HG03066 (cell line): Measurements from ENCODE around the gene MCRS1.
"Not testable (repeated sequence)": the region's sequence is repeated elsewhere in the genome, so short reads cannot be mapped to it uniquely, and the experiment has no call there.

ENCODE experiments used
- ATAC-seq: cut with Tn5 transposase; IDR thresholded peaks from one replicate; pipeline ENCODE4 v1.9.1; 2021; ENCODE audit warnings: low read depth; ENCODE audit not compliant: unreplicated experiment

The MCRS1 gene

DNA sequence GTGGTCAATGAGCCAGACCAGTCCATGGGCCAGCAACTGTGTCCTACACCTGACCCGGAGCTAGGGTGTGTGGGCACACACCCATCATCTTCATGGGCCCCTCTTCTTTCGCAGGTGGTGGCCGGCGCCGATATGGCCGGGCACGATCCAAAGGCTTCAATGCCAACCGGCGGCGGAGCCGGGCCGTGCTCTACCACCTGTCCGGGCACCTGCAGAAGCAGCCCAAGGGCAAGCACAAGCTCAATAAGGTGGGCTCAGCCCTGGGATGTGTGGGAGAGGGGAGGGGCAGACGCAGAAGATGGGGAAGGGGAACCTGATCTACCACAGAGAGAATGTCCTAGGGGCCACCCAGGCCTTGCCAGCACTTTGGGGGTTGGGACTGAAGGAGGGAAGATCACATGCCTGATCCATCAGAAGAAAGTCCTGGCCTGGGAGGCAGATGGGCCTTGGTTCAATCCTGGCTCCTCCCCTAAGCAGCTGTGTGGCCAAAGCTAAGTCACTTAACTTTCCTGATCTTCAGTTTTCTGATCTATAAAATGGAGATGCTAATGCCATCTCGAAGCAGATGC, 25.3 kb downstream of the MCRS1 start:
- no peak for ATAC-seq

DNA sequence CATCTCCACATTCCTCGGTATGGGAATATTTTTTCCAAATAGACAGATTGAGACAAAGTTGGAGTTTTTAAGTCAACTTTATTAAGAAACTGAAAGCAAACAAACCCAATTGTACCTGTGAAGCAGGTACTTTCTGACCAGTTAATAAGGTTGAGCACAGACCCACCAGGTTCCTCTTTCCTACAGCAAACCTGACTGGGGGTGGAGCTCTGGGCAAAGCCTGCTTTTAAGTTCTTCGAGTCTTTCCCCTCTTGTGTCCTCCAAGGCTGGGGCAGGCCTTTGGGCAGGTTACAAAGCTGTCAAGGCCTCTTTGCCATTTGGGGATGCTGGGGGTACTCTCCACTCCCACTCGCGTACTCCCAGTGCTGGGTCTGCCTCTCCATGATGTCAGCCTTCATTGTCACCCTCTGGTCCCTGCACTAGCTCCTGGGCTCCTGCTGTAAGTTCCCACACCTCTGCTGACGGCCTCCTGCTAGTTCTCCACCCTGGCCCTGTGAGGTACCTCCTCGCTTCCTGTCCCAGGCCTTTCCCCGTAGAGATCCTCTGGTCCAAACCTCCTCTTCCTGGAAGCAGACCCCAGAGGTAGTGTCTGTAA, 25.9 kb downstream of the MCRS1 start:
- no peak for ATAC-seq

DNA sequence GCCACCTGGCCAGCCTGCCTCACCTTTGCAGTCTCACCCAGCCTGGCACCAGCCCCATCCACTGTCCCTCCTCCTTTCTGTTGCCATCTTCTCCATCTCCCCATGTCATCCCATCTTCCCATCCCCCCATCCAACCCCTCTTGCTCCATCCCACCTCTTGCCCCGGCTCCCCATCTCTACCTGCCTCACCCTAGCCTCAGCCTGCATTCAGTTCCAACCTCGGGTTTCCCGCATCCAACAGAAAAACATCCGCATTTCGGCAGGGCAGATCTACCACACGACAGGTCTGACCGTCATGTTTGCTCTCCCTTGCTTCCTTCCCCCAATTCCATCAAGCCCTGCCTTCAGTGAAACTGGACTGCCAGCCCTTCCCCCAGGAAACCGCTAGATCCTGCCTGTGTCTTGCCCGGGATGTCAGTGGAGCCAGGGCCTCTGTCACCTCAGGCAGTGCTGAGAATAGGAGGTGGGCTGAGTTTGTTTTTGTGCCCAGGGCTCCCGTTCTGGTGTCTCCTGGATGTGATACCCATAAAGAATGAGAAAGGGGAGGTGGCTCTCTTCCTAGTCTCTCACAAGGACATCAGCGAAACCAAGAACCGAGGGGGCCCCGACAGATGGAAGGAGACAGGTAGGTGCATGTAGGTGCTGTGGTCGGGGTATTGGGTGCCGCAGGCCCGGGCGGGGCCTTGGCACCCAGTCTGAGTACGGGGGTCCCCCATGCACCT, 26.6 kb downstream of the MCRS1 start:
- ATAC-seq, result no peak

DNA sequence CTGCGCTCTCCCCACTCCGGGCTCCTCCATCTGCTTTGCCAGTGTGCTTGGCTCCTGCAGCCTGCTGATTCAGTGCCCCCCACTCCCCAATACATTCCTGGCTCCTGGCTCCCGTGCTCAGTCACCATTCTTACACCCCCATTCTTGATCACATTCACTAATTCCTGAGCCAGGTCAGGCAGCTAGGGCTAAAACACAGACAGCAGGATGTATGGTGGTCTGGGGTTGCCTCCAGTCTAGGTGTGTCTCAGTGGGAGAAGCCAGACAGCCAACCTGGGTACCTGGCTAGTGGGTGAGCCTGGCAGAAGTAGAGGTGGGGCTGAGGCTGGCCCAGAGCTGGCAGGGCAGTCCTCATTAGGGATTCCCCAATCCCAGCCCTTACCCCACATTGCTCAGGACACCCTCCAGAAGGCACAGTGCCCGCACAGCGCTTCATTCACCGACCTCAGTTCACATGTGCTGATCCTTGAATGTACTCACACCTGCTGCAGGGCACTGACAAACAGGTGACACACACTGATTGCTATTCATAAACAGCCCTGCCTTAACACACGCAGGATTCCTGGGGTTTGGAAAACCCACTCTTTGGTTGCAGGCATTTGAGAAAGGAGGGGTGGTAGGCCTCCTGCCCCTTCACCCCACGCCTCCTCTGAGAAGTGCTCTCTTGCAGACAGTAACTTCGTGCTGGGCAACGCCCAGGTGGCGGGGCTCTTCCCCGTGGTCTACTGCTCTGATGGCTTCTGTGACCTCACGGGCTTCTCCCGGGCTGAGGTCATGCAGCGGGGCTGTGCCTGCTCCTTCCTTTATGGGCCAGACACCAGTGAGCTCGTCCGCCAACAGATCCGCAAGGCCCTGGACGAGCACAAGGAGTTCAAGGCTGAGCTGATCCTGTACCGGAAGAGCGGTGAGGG, 27.5 kb downstream of the MCRS1 start:
- ATAC-seq, result no peak

DNA sequence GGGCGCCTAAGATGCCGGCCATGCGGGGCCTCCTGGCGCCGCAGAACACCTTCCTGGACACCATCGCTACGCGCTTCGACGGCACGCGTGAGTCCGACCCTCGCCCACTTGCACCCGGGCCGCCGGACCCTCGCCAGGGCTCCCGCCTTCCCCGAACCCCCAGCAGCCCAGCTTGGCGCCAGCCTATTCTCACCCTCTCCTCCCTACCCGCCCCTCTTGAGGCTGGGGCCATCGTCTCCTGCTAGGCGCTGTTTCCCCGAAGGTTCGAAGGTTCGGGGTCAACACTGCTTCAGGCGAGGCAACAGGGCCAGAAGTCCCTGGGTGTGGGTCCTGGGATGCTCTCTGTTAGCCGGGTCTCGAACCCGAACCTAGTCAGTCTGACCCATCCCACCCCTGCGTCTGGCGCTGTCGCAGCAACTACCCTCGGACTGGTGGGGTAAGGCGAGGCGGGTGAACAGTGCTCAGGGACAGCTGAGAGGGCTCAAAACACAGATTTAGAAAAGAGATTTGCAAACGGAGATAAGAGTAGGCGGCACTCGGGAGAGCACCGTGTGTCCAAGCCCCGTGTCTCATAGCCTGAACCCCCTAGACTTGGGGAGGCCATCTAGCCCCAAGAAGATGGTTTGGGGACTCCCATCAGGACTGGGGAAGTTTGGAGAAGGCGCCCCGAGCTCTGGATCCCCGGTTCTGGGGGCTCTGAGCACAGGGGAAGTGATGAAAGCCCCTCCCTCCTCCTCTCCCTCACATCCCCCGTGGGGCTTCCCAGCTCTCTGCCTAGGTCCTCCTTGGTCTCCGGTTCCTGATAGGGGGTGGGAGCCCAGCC, 28.3 kb downstream of the MCRS1 start:
- no peak for ATAC-seq

DNA sequence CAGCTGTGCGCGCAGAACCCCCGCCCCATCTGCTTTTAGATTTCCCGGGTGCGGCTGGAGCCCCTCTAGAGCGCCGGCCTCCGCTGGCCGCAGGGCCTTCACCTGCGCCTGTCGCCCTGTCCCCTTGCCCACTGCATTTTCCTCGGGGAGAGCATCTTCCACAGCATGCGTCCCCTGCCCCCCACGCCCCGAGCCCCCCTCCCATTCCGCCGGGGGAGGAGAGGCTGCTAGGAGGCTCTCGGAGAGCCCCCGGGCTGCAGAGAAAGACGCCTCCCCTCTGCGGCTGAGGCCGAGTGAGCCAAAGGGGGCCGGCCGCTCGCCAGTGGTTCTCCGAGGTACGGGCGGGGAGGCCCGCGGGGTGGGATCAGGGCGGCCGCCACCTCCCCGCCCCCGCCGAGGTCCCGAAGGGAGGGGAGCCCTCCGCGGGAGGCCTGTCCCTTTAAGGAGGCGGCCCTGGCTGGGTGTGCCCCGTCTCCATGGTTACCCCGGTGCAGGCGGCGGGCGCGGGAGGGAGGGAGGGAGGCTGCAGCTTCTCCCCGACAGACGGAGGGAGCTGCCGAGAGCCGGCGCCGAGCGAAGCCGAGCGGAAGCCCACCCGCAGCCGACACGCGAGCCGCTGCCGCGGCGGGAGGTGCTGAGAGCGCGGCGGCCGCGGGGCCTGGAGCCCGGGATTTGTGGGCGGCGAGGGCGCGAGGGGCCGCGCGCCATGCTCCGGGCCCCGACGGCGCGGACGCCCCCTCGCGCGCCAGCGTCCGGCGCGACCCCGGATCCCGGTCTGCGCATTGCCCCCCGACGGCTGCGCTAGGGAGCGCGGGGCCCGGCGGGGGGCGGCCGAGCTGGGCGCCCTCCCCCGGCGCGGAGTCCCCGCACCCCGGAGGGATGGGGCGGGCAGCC, 29.2 kb downstream of the MCRS1 start, which contains the start of gene KCNH3:
Gene KCNH3 (plus strand): TSS at position 521 of the 894 bp plus-strand sequence. CDS start 387 bp downstream, outside the sequence.
- ATAC-seq, result no peak

DNA sequence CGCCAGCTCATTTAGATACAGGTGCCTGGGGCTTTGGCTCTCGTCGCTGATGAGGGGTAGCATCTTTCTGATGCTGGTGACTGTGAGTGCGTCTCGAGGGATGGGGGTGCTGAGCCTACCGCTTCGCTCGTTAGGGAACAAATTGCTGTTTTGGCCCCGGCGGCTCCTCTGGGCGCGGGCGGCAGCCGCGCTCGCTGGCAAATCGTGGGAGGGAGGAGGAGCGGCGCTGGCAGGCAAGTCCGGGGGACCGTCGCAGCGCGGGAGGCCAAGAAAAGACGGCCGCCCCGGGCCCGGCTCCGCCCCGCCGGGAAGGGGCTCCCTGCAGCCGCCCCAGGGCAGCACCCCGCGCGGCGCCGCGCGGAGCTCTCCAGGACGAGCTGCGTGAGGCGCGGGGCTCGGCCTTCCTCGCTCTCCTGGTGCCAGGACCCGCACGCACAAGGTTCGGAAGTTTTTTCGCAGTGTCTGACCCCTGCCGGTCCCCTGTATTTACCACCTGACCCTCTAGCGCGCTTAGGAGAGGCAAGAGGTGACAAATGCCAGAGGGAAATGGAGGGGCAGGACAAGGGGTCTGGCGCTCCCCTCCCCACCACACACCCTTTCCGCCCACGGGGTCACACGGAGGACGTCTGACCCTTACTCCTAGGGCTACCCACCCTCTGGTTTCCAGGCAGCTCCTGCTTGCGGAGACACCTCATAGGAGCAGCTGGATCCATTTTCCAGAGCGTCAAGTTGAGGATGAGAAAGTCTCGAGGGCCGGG, 30.0 kb downstream of the MCRS1 start:
- ATAC-seq, result no peak

DNA sequence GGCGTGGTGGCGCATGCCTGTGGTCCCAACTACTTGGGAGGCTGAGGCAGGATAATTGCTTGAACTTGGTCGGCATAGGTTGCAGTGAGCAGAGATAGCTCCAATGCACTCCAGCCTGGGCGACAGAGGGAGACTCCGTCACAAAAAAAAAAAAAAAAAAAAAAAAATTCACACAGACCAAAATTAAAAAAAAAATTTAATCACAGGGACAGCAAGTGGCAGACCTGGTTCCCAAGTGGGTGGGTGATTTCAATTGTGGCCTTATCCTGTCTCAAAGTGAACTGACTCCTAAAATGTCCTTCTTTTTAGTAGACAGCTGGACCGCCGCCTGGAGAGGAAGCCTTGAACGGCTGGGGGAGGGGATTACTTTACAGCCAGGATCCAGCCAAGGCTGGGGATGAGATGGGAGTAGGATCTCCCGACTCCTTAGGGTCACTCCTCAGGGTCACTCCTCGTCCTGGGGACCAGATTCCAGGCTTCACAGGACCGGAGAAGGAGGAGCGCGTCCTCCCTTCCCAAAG, 30.7 kb downstream of the MCRS1 start:
- no peak for ATAC-seq

DNA sequence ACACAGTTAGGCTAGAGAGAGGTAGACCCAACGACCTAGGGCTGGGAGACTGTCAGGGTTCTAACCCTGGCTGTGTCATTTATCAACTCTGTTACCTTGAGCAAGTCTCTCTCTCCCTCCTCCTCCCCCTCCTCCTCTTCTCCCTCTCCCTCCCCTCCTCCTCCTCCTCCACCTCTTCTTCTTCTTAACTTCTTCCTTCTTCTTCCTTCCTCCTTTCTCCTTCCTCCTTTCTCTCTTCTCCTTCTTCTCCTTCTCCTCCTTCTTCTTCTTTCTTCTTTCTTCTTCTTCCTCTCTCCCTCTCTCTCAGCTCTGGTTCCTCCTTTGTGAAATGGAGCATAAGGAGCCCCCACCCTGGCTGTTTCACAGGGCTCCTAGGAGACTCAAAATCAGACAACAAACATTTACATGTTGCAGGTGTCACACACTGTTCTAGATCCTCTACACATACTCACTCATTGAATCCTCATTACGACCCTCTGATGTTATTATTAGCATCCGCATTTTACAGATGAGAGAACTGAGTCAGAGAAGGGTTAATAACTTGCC, 31.3 kb downstream of the MCRS1 start:
- ATAC-seq, result no peak

DNA sequence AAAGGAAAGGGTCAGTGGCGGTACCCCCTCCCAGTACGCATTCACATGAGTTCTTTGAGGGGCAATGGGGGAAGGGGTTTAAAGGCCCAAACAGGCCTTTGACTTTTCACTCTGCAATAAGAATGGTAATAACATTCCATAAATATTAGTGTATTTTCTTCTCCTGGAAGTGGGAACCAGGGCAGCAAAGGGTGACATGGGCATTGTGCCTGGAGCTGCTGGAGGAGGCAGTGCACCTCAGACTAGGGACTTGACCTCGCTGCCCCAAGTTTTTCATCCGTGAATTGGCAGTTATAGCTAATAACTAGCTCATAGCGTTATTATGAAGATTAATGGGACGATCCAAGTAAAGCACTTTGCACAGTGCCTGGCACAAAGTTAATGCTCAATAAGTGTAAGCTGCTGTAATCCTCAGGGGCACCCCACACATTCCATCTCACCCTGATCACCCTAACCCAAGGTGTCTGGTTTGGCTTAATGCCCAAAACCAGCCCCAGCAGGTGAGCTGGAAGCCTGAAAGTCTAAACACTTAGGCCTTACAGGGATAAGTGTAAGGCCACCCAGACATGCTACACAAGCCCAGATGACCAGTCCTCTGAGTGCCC, 31.9 kb downstream of the MCRS1 start:
- ATAC-seq, result no peak

DNA sequence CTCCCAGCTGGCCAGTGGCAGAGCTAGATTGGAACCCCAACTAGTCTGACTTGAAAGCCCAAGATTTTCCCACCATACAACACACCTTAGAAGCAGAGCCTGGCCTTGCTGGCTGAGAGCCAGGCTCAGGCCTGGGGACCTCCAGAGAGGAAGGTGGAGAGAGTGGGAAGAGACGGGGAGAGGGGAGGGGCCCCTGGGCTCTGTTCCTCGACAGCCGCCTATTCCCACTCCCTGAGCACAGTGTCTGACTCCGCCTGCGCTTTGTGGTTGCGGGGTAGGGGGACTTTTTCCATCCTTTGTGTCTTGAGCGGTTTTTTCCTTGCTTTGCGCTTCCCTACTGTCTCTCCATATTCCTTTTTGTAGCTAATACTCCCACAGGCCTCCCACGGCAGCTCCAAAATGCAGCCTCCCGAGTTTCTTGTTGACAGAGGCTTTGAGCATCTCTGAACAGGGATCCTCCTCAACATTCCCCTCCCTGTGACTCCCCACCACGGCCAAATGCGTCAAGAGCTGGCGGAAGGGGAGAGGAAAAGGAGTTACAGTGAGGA, 33.1 kb downstream of the MCRS1 start:
- ATAC-seq, result no peak

DNA sequence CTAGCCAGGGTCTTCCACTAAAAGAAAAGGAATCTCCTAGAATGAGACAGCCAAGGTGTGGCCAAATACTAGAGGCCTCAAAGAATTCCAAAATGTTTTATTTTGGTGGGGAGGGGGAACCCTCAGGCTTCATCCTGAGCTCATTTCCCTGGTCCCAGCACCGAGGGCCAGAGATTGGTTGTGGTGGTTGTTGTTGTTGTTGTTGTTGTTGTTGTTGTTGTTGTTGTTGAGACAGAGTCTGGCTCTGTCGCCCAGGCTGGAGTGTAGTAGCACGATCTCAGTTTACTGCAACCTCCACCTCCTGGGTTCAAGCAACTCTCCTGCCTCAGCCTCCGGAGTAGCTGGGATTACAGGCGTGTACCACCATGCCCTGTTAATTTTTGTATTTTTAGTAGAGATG, 33.8 kb downstream of the MCRS1 start:
- not testable (repeated sequence) for ATAC-seq

DNA sequence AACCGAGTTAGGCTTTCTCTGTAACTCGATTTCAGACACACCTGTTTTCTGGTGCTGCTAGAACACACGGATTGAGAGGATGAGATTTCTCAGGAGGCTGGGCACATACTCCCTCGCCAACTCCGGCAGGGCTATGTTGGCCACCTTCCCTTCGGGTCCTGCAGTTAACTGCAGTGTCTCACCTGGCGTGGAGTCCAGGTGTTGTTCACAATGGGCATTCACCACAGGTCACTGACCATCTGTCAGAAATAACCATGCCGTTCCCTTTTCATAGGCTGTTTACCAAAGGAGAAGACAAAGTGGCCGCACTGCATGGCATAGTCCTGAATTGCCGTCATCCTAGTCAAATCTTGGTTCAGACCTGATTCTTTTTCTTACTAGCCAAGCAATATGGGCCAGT, 34.6 kb downstream of the MCRS1 start:
- ATAC-seq, result no peak

DNA sequence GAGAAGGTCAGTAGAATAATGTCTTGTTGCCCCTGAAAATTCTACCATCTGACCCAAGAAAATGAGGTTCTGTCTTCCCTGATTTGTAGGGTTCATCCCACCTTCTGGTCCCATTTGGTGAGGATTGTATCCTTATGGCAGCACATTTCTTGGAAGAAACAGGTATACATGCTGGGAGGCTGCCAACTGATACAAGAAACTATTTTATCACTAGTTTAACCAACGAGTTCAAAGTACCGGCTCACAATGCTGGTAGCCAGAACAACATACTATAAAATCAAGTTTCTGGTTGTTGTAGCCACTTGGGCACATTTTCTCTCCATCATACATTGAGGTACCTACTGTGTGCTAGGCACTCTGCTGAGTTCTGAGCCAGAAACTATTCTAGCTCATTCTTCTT, 36.2 kb downstream of the MCRS1 start:
- ATAC-seq, result no peak

DNA sequence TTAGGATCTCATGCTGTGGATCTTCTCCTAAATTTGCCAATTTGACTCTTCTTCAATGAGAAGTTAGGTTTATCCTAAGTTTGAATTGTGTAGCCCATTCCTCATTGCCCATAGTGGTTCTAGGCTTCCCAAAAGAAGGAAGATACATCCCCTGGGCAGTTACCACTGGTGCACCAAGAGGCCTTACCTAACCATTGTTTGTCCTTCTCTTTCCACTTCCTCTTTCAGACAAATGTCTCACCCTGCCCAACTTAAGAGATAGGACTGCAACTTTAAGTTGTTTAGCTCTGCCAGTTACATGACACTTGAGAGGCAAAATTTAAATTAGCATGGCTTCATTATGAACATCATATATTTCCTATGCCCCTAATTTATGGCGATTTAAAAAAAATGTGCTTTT, 38.5 kb downstream of the MCRS1 start:
- ATAC-seq, result no peak

DNA sequence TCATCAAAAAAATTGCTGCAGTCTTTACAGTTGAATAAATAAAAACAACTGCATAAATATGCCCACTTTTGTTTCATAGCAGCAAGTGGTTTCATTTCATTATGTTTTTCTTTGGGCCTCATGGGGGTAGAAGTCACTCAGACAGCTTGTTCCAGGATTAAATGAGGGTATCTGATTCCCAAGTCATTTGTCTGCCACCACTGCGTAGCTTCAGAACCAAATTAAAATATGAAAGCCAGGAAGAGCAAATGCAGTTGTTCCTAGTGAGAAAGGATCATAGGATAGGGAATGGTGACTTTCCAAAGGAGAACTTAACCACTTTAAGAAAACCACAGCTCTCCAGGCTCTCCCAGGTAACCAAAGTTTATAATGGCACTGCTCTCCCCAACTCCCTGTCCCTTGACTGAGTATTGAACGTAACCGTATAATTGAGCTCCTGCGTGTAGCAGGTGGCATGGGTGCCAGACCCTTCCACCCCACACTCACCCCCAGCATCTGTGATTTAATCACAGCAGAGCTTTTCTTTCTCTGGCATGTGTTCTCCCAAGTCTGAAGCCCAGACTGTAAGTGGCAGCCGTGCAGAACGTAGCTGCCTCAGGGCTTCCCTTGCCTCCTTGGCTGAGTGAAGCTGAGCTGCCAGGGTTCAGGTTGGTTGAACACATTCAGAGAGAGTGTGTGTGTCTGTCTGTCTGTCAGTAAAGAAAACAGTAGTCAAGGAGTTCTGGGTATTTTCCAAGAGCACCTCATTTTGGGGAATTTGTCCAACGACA, 40.4 kb downstream of the MCRS1 start:
- no peak for ATAC-seq

DNA sequence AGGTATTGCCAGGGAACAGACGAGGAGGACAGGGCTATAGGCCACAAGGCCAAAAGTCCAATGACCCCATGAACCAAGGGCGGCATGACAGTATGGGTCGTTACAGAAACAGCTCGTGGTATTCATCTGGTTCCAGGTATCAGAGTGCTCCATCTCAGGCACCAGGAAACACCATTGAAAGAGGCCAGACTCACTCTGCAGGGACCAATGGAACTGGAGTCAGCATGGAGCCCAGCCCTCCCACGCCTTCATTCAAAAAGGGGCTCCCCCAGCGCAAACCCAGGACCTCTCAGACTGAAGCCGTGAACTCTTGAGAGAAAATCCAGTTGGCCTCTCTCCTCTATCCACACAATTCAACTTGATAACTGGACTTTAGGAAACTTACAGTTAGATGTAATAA, 42.0 kb downstream of the MCRS1 start:
- no peak for ATAC-seq
